ENCODE data around the gene JMJD8.

- no peak for TF ChIP-seq POLR2A (IDR thresholded peaks at IDR 0.05; ENCODE audit: low read depth, low read length)
- no peak for TF ChIP-seq BHLHE40 (IDR thresholded peaks at IDR 0.05; ENCODE audit: borderline replicate concordance in 1 of 2, low read depth in 2 of 2, low read length in 1 of 2)
- TF ChIP-seq USF1 (IDR thresholded peaks at IDR 0.05; ENCODE audit: borderline replicate concordance, extremely low read length, insufficient read depth, low read depth, low read length): no peak
- no peak for TF ChIP-seq SMAD1 (IDR thresholded peaks at IDR 0.05; ENCODE audit: low read depth, partially characterized antibody)
- TF ChIP-seq POLR2AphosphoS2 (IDR thresholded peaks at IDR 0.05; ENCODE audit: low read depth, low read length): no peak
- TF ChIP-seq TARDBP (IDR thresholded peaks at IDR 0.05; ENCODE audit: borderline replicate concordance): no peak
Measured at GRCh38 chr16:638836-639235, 45.3 kb downstream of the JMJD8 start.
